Inflammatory macrophage treated with lipopolysaccharide for 1 hour (primary cell): ENCODE results near the gene C11orf21.
"Not testable (repeated sequence)": the region's sequence is repeated elsewhere in the genome, so short reads cannot be mapped to it uniquely, and the experiment has no call there.

Experiments
- DNase-seq, 2 donors: peaks; one replicate each; pipeline ENCODE4 v3.0.0-alpha.2; 2020 to 2022

The C11orf21 gene

DNA sequence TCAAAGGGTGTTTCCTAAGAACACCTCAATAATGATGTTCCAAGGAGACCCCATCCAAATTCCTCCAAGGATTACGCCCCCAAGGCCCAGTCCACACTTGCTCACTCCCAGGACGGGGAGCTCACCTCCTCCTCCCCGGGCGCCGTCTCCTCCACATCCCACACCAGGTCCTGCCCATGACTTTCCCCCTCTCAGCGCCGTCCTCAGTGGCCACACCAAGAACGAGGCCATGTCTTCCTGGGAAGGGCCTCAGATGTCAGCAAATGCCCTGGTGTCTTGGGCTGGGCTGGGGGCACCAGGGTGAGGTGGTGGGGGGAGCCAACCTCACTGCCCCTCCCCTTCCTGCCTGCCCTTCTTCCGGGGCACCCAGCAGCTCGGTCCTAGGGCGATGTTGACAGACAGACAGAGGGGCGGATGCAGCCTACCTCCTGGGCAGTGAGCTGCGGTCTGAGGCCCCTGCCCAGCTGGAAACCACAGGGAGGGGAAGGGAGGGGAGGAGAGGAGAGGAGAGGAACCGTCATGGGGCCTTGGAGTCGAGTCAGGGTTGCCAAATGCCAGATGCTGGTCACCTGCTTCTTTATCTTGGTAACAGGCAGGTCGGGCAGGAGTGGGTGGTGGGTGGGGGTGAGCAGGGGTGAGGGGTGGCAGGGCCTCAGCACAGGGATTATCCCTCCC, at the start of gene C11orf21, which contains the start of gene TSPAN32:
C11orf21 (minus strand) TSS at position 288 of the 675 bp plus-strand sequence; CDS start at position 178, 110 bp downstream.
TSPAN32 (plus strand) TSS at position 383 of the 675 bp plus-strand sequence; CDS start at position 520, 137 bp downstream.
- peak; percentile 62 to 76 for DNase-seq

DNA sequence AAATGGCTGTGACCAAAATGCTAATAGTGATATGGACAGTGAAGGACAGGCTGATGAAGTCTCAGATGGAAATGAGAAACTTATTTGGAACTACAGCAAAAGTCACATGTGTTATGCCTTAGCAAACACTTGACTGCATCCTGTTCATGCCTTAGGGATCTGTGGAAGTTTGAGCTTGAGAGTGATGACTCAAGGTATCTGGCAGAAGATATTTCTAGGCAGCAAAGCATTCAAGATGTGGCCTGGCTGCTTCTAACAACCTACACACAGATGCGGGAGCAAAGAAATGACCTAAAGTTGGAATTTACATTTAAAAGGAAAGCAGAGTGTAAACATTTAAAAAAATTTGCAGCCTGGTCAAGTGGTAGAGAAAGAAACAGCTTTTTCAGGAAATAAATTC, 47.3 kb upstream of the C11orf21 start:
- no peak for DNase-seq

DNA sequence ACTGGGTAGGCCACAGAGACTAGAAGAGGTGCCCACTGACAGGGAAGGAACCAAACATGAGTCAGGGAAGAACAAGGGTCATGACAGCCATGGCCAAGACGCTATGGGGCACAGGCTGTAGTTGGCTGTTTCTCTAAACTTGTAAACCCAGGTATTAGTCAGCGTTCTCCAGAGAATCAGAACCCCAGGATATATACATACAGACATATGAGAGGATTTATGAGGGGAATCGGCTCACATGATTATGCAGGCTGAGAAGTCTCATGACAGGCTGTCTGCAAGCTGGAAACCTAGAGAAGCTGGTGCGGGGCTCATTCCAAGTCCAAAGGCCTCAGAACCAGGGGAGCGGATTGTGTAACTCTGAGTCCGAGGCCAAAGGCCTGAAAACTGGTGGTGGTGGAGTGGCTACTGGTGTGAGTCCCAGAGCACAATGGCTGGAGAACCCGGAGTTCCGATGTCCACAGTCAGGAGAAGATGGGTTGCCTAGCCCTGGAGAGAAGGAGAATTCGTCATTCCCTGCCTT, 45.7 kb upstream of the C11orf21 start:
- no peak for DNase-seq

DNA sequence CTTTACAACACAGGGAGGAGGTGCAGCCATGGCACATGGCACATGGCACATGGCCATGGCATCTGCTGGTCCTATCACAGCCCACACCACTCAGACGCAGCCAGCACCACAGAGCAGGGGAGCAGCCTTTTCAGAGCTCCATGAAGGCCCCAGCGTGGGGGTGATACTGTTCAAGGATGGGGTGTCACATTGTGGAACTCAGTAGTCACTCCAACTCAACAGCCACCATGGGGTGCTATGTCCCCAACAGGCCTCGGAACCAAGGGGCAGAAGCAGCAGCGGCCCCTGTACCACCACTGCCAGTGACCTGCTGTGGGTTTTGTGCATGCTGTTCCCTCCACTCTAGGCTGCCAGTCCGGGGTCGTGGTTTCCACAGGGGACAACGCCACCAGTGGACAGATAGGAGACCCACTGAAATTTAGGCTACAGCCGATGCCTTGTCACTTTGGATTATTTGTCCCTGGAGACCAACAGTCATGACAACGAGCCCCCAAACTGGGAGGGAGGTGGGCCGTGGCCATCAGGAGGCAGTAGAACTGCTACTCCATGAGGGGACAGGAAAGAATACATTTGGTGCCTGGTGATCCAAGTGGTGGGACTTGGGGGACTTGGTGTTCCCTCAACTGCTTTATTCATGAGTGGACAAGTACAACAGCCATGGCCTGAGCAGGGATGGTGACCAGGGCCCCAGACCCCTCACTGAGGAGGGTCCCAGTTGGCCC, 45.0 kb upstream of the C11orf21 start:
- no peak for DNase-seq

DNA sequence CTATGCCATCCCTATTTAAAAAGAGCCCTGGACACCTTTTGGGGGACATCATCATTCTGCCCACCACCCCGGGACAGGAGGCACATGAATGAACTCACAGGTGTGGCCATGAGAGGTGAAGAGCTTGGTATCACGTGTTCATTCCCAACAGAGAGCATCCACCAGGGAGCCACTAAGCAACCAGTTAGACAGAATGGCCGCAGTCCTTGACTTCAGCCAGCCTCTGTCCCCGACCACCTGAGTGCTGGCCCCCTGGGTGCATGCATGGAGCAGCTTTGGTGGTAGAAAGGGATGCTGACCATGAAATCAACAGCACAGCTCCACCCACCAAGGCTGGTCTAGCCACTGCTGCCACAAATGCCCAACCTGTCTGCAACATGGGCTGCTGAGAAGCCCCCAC, 44.3 kb upstream of the C11orf21 start:
- DNase-seq = no peak

DNA sequence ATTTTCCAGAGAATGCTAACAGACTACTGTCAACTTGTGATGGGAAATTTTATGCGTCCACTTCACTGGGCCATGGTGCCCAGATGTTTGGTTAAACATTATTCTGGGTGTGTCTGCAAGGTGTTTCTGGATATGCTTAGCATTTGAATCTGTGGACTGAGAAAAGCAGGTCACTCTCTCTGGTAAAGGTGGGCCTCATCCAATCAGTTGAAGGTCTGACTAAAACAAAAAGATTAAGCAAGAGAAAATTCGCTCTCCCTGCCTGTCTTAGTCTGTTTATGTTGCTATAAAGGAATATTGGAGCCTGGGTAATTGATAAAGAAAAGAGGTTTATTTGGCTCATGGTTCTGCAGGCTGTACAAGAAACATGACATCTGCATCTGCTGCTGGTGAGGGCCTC, 43.3 kb upstream of the C11orf21 start:
- DNase-seq = no peak

DNA sequence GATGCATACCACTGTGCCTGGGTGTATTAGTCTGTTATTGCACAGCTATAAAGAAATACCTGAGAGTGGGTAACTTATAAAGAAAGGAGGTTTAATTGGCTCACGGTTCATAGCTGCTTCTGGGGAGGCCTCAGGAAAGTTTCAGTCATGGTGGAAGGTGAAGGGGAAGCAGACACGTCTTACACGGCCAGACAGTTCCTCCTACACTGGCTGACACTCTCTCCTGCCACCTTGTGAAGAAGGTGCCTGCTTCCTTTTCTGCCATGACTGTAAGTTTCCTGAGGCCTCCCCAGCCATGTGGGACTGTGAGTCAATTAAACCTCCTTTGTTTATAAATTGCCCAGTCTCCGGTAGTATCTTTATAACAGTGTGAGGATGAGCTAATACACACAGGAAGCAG, 41.8 kb upstream of the C11orf21 start:
- no peak for DNase-seq

DNA sequence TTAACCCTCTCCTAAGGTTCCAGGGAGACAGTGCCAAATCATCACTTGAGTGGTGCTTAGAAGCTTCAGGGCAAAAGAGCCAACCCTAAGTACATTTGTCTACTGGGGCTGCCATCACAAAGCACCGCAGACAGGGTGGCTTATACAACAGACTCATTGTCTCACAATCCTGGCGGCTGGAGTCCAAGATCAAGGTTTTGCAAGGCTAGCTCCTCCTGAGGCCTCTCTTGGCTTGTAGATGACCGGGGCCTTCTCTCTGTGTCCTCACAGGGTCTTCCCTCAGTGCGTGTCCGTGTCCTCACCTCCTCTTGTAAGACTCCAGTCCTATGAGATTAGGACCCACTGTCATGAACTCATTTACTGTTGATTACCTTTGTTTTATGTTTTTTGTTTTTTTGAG, 41.3 kb upstream of the C11orf21 start:
- DNase-seq = no peak

DNA sequence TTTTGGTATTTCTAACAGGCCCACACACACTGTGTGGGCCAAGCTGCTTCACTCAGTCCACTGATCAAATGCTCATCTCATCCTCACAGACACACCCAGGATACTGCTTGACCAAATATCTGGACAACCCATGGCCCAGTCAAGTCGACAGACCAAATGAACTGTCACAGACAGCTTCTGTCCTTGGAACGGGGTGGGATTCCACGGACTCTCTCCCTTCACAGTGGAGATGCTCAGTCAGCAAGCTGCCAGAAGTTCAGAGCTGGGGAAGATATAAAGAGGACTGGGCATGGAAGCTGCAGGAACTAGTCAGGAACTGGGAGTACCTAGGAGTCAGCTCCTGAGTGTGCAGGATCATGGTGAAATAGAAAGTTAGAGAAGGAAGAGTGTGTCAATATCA, 40.8 kb upstream of the C11orf21 start:
- DNase-seq = no peak

DNA sequence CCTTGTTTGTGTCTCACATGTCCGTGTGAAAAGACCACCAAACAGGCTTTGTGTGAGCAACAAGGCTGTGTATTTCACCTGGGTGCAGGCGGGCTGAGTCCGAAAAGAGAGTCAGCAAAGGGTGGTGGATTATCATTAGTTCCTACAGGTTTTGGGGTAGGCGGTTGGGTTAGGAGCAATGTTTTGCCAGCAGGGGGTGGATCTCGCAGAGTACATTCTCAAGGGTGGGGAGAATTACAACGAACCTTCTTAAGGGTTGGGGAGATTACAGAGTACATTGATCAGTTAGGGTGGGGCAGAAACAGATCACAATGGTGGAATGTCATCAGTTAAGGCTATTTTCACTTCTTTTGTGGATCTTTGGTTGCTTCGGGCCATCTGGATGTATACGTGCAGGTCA, 37.0 kb upstream of the C11orf21 start:
- not testable (repeated sequence) for DNase-seq

DNA sequence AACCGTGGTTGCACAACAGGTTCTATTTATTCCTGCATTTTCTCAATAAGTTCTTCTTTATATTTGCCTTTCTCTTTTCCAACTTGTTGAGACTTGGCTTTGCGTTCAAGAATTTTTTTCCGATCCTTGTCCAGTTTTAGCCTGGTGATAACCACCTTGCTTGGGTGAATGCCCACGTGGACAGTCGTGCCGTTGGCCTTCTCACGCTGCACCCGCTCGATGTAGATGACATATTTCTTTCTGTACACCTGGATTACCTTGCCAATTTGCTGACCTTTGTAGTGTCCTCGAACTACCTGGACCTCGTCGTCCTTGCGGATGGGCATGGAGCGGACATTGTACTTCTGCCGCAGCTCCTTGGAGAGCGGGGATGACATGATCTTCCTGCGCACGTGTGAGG, 33.6 kb upstream of the C11orf21 start:
- DNase-seq = not testable (repeated sequence)

DNA sequence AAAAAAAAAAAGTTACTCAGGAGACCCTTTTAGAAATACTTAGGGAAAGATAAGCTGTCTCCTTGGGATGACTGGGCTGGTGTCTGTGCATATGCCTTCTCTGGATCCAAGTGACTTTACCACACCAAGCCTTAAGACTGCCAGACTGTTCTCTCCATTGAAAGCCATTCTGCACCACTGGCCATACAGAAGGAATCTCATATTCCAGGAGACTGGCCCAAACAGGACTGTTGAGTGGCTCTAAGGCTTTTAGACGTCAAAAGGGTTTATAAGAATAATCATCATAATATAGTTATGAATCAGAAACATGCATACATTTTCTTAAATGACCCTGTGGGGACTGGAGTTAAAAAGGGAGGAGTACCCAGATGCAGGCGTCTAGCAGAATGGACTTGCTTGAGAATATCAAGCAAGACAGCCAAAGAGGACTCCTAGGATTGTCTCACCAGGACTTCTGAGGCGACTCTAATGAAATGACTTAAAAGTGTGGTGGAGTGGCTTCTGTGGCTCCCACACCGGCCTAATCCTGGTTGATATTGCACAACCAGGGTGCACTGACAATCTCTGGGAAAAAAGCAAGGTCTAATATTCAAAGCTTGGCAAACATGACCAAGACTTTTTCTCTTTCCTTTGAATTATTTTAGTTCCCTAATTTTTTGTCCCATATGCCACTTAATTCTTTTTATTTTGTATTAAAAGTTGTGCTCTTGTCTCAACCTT, 31.9 kb upstream of the C11orf21 start:
- DNase-seq = not testable (repeated sequence)

DNA sequence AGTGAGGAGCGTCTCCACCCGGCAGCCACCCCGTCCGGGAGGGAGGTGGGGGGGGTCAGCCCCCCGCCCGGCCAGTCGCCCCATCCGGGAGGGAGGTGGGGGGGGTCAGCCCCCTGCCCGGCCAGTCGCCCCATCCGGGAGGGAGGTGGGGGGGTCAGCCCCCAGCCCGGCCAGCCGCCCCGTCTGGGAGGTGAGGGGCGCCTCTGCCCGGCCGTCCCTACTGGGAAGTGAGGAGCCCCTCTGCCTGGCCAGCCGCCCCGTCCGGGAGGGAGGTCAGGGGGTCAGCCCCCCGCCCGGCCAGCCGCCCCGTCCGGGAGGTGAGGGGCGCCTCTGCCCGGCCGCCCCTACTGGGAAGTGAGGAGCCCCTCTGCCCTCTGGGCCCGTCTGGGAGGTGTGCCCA, 30.9 kb upstream of the C11orf21 start:
- not testable (repeated sequence) for DNase-seq

DNA sequence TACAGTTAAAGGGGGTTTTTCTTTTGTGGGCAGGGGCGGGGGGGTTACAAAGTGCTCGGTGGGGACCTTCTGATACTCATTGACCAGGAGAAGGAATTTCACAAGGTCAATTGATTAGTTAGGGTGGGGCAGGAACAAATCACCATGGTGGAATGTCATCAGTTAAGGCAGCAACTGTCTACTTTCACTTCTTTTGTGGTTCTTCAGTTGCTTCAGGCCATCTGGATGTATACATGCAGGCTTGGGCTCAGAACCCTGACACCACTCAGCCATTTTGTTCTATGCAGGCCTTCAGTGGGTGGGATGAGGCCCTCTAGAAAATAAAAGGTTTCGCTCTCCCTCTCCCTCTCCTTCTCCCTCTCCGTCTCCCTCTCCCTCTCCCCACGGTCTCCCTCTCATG, 29.7 kb upstream of the C11orf21 start:
- no peak for DNase-seq

DNA sequence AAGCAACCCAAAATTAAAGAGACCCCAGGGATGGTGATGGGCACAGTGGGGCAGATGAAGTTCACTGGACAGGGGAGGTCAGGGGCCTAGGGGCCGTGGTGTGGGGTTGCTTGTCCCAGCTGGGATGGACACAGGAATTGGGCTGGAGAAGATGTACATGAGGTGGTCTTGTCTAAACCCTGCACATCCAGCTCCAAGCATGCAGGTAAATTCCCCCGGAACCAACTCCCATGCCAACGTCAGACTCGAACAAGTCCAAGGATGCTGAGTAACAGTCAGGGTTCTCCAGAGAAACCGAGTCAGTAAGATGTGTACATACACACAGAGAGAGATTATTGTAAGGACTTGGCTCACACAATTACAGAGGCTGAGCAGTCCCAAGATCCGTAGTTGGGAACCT, 29.0 kb upstream of the C11orf21 start:
- no peak for DNase-seq

DNA sequence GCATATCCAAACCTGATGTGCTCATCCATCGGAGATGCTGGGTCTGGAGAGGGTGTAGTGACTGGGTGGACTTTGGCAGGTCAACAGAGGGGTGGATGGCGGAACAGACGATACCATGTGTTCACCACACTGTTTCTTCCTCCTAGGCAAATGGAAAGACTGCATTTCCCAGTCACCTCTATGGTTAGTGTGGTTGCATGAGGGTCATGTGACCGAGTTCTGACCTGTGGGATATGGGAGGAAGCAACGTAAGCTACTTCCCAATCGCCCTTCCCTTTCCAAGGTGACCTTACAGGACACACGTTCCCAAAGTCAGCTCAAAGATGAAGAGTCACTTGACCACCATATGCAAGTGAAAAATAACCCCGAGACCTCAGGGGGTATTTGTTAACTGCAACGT, 27.8 kb upstream of the C11orf21 start:
- no peak for DNase-seq

DNA sequence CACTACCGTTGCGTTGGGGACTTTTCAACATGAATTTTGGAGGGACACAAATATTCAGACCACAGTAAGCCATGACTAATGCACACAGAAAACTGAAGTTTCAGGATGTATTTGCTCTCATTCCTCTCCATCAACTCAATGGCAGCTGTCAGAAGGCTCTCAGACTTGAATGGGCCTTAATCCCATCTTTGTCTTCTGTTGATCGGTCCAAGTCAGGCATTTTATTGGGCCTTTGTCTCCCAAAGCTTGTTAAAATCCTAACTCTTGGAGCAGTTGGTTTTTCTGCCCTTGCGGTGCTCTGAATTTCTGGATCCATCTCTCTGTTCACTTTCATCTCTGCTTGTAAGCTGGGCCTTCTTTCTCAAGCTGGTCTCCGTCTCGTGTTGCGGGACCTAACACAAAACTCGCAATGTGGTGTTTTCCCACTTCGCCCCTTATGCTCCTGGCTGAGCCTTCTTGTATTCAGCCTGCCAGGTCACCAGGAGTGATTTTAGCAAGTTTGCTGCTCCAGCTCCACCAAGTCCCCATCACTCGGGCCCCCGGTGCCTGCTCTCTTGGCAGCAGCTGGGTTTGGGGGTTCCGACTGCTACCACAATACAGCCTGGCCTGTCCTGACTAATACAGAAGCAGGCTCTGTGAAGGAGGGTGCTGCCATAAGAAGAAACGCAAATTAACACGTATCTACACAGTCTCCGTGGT, 27.1 kb upstream of the C11orf21 start:
- DNase-seq = no peak

DNA sequence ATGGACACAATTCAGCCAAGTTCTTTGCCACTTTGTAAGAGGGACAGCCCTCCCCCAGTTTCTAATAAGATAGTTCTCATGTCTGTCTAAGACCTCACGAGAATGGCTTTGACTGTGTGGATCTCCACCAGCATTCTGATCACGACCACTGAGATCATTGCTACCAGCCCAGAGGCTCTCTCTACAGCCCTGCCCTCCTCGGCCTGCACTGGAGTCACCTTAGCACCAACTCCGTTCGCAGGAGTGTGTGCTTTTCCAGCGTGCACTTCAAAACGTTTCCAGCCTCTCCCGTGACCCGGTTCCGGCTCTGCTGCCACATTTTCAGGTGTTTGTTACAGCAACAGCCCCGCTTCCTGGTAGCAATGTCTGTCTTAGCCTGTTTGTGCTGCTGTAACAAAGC, 26.3 kb upstream of the C11orf21 start:
- DNase-seq = no peak

DNA sequence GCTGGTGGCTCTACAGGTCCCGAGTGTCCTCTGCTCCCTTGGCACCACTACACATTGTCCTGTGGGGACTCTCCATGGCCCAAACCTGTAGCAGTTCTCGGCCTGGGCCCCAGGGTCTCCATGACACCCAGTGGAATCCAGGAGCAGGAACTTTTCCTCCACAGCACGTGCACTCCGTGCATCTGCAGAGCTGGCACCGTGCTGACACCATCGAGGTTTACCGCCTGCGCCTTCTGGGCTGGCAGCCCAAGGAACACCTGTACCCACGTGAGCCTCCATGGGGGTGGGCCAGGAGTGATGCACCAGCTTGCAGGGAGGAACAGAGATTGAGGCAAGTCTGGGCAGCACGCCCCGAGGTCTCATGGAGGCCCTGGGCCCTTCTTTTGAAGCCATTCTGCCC, 25.3 kb upstream of the C11orf21 start:
- no peak for DNase-seq

DNA sequence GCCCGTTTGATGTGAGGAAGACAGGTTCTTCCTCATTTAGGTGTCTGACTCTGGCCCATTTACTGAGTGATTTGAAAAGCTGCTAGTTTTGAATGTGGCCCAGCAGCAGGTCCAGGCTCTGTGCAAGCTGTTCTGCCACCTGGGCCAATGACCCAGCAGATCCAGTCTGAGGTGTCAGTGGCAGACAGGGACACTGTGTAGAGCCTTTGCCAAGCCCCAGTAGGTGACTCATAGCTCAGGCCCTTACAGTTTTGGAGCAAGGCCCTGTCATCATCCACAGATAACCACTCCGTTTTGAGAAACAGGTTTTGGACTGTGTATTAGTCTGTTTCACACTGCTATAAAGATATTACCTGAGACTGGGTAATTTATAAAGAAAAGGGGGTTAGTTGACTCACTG, 24.0 kb upstream of the C11orf21 start:
- DNase-seq = no peak

DNA sequence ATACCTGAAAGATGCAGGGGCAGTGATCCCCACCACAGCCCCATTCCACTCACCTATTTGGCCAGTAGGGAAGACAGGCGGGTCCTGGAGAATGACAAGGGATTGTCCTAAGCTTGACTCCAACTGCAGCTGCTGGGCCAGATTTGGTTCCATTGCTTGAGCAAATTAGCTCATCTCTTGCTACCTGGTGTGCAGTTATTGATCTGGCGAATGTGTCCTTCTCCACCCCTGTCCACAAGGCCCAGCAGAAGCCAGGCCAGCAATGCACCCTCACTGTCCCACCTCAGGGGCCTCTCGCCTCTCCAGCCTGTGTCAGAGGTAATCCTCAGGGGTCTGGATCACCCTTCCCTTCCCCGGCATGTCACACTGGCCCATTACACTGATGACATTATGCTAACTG, 23.4 kb upstream of the C11orf21 start:
- DNase-seq = no peak

DNA sequence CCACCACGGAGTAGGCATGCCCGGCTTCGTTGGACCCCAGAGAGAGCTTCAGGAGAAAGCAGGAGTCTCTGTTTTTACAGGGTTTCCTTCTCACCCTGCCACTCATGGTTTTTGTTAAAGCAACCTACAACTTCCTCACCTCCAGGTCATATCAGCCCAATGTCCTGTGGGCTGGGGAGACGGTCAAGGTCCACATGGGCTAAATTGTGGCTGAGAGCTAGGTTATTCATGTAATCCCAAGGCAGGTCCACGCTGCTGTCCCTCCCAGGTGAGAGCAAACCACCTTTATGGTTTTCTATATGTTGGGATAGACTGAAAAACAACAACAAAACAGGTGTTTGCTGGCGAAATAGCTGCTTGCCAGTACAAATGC, 19.6 kb upstream of the C11orf21 start:
- DNase-seq = no peak
